ENCODE measurements around the gene PPA1. TPM values are rescaled to one million over a fixed set of nuclear protein-coding genes. Genes with fewer than 3 reads are reported as not detected.

Gene PPA1
- total and polyA plus RNA-seq, 2 of the 4 experiments (the other 2 are of a cell fraction), result 78.6 to 102 TPM

DNA sequence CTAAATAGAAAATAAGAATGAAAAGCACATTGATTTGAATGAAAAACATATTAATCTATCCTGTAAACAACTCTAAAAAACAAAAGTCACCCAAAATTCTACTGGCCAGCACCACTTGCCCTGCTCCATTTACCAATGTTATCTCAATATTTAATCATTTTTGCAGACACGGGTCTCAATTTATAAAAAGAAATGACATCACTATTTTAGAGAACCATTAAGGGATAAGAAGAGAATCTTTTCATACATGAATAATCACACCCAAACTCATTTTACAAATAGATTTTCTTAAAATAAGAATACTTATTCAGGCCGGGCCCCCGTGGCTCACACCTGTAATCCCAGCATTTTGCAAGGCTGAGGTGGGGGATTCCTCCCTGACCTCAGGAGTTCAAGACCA is 66.8 kb downstream of the PPA1 start:
- Histone ChIP-seq H4K5ac (ENCODE audit: low read depth, low read length) (no peak overlapping the region), H3K9me1 (ENCODE audit: insufficient read depth, low read length) (peaks cover 16% of the 10 kb centered on the region), H3K27me3 (ENCODE audit: control insufficient read depth, insufficient read depth, low read length) (no peaks in the 10 kb centered on the region), H3K4me2 (ENCODE audit: low read depth, low read length) (no peak overlapping the region), H3K4me3 (ENCODE audit: insufficient read depth, low read depth, low read length) (no peak overlapping the region), H3K79me1 (ENCODE audit: low read depth in 1 of 2, low read length in 2 of 2) (peaks cover 11 to 58% of the 10 kb centered on the region in 2 experiments), H4K91ac (ENCODE audit: insufficient read depth, low read depth, low read length) (no peak overlapping the region), H3K4me1 (ENCODE audit: control insufficient read depth, insufficient read depth, low read length) (peaks cover 16% of the 10 kb centered on the region), H3K9ac (ENCODE audit: low read depth, low read length) (no peak overlapping the region), H3K36me3 (ENCODE audit: control insufficient read depth, insufficient read depth, low read length) (peaks cover 11% of the 10 kb centered on the region), H2BK15ac (ENCODE audit: low read depth, low read length) (no peak overlapping the region), H3K14ac (replicated peaks; ENCODE audit: low read depth, low read length) (no peak overlapping the region), H3K4ac (ENCODE audit: low read depth, low read length) (no peak overlapping the region), H3K27ac (ENCODE audit: insufficient read depth, low read length) (no peak overlapping the region), H2BK120ac (ENCODE audit: low read depth, low read length) (no peak overlapping the region), H2AFZ (replicated peaks; ENCODE audit: low read length, poor library complexity) (no peak overlapping the region), H2AK5ac (ENCODE audit: low read depth, low read length) (no peak overlapping the region), H3K56ac (ENCODE audit: extremely low read depth, insufficient read depth, low read length) (no peak overlapping the region), H2BK20ac (ENCODE audit: low read depth, low read length) (no peak overlapping the region), H2BK5ac (ENCODE audit: low read depth, low read length, poor library complexity, severe bottlenecking) (no peak overlapping the region), H3K23ac (ENCODE audit: low read depth, low read length) (no peak overlapping the region), H3K9me3 (ENCODE audit: control insufficient read depth, insufficient read depth, low read length) (no peaks in the 10 kb centered on the region), H4K20me1 (ENCODE audit: insufficient read depth, low read length) (peaks cover 88% of the 10 kb centered on the region), H2AK9ac (replicated peaks; ENCODE audit: low read depth, low read length, poor library complexity) (no peak overlapping the region), H3K18ac (ENCODE audit: low read depth, low read length) (no peak overlapping the region), H4K8ac (ENCODE audit: low read depth in 2 of 2, low read length in 2 of 2) (no peak overlapping the region)
- TF ChIP-seq, protein P1, sequence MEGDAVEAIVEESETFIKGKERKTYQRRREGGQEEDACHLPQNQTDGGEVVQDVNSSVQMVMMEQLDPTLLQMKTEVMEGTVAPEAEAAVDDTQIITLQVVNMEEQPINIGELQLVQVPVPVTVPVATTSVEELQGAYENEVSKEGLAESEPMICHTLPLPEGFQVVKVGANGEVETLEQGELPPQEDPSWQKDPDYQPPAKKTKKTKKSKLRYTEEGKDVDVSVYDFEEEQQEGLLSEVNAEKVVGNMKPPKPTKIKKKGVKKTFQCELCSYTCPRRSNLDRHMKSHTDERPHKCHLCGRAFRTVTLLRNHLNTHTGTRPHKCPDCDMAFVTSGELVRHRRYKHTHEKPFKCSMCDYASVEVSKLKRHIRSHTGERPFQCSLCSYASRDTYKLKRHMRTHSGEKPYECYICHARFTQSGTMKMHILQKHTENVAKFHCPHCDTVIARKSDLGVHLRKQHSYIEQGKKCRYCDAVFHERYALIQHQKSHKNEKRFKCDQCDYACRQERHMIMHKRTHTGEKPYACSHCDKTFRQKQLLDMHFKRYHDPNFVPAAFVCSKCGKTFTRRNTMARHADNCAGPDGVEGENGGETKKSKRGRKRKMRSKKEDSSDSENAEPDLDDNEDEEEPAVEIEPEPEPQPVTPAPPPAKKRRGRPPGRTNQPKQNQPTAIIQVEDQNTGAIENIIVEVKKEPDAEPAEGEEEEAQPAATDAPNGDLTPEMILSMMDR (conservative IDR thresholded peaks at IDR 0.05; ENCODE audit: low read depth, low read length), result no peak
- TF ChIP-seq RCOR1 (IDR thresholded peaks at IDR 0.05; ENCODE audit: insufficient replicate concordance, low read length) (no peak), FOS (IDR thresholded peaks at IDR 0.05; ENCODE audit: low read depth, low read length) (no peak), POLR2A (IDR thresholded peaks at IDR 0.05; ENCODE audit: low read depth, low read length) (no peak), NFE2L2 (IDR thresholded peaks at IDR 0.05; ENCODE audit: low read depth, low read length) (no peak), MAZ (IDR thresholded peaks at IDR 0.05; ENCODE audit: borderline replicate concordance, low read depth, low read length) (no peak), SMC3 (IDR thresholded peaks at IDR 0.05; ENCODE audit: low read depth, low read length) (no peak), BHLHE40 (IDR thresholded peaks at IDR 0.05; ENCODE audit: low read depth, low read length) (no peak), RAD21 (IDR thresholded peaks at IDR 0.05; ENCODE audit: low read length) (no peak)
- TF ChIP-seq, protein P2, sequence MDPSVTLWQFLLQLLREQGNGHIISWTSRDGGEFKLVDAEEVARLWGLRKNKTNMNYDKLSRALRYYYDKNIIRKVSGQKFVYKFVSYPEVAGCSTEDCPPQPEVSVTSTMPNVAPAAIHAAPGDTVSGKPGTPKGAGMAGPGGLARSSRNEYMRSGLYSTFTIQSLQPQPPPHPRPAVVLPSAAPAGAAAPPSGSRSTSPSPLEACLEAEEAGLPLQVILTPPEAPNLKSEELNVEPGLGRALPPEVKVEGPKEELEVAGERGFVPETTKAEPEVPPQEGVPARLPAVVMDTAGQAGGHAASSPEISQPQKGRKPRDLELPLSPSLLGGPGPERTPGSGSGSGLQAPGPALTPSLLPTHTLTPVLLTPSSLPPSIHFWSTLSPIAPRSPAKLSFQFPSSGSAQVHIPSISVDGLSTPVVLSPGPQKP (IDR thresholded peaks at IDR 0.05; ENCODE audit: borderline replicate concordance, low read depth, low read length), result no peak
- in situ Hi-C loops (cut with MboI; ENCODE audit: low sequenced_read_pairs), result no loop called here
- intact Hi-C loops (cut with micrococcal nuclease), result no loop called here
- ATAC-seq (ENCODE audit: low read depth) (no peak), DNase-seq (no peak)
- ChIA-PET CTCF (interaction anchor here (1.2 kb wide), 1 partner anchor 19 kb away, joined by 4 read pairs; no protein-coding TSS in a partner anchor), POLR2A (ENCODE audit: unreplicated experiment) (no interaction called here)
- dilution Hi-C loops (cut with HindIII; ENCODE audit: low sequenced_read_pairs, unreplicated experiment), result no loop called here
- no TSS peak for BruUV-seq (replicated peaks)
- no CpG with 5 or more reads among the region's 3 CpGs for WGBS, 2 experiments (ENCODE audit: extremely low coverage in 2 of 2, insufficient read length in 1 of 2)

Measured in IMR-90 (cell line).